ENCODE measurements around the gene TRNP1. TPM values are rescaled to one million over a fixed set of nuclear protein-coding genes. Genes with fewer than 3 reads are reported as not detected.

TRNP1 gene
- total RNA-seq, 1 donor from 2014 or later: 76.5 TPM

DNA sequence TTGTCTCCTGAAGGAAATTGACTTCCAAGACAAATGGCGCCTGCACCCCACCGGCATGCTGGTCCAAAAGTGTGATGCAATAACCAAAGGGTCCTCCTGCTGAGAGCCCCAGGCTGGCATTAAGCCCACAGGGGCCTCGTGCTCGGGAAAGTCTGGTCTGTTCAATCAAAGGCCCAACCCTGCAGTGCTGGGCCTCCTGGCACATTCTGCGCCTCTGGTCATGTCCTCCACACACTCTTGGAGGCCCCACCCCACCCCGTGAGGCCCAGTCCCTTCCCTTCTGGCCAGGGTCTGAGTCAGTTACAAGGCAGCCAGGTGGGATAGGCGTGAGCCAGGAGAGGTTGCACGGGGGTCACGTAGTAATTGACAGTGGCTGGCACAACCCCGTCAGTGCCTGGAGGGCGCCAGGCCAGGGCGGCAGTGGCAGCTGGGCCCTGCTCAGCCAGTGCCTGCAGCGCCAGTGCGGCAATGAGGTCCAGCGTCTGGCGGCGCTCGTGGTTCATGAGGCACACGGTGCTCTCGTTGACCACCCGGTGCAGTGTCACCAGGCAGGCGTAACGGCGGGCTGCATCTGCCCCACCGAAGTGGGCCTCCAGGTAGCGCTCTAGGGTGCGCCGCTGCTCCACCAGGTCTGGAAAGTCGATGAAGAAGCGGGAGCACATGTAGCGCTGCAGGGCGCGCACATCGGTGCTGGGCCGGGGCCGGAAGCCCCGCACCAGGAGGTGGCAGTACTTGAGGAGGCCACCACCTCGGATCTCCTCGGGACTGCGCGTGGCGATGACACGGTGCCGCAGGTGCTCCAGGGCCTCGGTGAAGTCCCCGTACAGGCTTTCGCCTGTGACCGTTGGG is 12.4 kb downstream of the TRNP1 start:
- Mint-ChIP-seq H3K36me3 (ENCODE audit: low read depth) (peaks cover 7% of the 10 kb centered on the region), H3K4me1 (ENCODE audit: low read depth) (peaks cover 78% of the 10 kb centered on the region), H3K4me3 (ENCODE audit: unreplicated experiment) (no peak overlapping the region), H3K27me3 (ENCODE audit: low read depth) (no peaks in the 10 kb centered on the region), H3K9me3 (ENCODE audit: low read depth) (no peaks in the 10 kb centered on the region), H3K27ac (ENCODE audit: unreplicated experiment) (peak overlapping the region; percentile 45)
- TF ChIP-seq, protein P1, sequence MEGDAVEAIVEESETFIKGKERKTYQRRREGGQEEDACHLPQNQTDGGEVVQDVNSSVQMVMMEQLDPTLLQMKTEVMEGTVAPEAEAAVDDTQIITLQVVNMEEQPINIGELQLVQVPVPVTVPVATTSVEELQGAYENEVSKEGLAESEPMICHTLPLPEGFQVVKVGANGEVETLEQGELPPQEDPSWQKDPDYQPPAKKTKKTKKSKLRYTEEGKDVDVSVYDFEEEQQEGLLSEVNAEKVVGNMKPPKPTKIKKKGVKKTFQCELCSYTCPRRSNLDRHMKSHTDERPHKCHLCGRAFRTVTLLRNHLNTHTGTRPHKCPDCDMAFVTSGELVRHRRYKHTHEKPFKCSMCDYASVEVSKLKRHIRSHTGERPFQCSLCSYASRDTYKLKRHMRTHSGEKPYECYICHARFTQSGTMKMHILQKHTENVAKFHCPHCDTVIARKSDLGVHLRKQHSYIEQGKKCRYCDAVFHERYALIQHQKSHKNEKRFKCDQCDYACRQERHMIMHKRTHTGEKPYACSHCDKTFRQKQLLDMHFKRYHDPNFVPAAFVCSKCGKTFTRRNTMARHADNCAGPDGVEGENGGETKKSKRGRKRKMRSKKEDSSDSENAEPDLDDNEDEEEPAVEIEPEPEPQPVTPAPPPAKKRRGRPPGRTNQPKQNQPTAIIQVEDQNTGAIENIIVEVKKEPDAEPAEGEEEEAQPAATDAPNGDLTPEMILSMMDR (IDR thresholded peaks at IDR 0.05): no peak
- no peak for DNase-seq (ENCODE audit: low spot score)

DNA sequence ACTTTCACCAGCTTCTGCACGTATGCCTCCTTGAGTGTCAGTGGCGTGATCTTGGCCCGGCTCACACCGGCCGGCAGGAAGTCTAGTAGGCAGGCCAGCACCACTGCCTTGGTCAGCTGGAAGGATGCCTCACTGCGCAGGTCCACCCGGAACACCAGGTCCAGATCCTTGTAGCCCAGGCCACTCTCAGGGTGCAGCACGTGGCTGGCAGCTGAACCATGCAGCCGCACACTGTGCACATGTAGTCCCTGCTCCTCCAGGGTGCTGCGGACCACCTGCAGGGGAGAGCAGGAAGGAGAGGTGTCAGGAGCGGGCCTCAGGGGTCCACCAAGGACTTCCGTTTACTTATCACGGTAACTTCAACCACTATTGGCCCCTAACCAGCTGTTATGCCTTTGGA is 13.2 kb downstream of the TRNP1 start:
- H3K4me1 Mint-ChIP-seq (ENCODE audit: low read depth): peaks cover 78% of the 10 kb centered on the region
- H3K9me3 Mint-ChIP-seq (ENCODE audit: low read depth): no peaks in the 10 kb centered on the region
- peaks cover 7% of the 10 kb centered on the region for H3K36me3 Mint-ChIP-seq (ENCODE audit: low read depth)
- H3K27me3 Mint-ChIP-seq (ENCODE audit: low read depth): no peaks in the 10 kb centered on the region
- TF ChIP-seq, protein P1 (IDR thresholded peaks at IDR 0.05): no peak
- H3K27ac Mint-ChIP-seq (ENCODE audit: unreplicated experiment): peak overlapping the region; percentile 45
- no peak for DNase-seq (ENCODE audit: low spot score)
- no peak overlapping the region for H3K4me3 Mint-ChIP-seq (ENCODE audit: unreplicated experiment)

DNA sequence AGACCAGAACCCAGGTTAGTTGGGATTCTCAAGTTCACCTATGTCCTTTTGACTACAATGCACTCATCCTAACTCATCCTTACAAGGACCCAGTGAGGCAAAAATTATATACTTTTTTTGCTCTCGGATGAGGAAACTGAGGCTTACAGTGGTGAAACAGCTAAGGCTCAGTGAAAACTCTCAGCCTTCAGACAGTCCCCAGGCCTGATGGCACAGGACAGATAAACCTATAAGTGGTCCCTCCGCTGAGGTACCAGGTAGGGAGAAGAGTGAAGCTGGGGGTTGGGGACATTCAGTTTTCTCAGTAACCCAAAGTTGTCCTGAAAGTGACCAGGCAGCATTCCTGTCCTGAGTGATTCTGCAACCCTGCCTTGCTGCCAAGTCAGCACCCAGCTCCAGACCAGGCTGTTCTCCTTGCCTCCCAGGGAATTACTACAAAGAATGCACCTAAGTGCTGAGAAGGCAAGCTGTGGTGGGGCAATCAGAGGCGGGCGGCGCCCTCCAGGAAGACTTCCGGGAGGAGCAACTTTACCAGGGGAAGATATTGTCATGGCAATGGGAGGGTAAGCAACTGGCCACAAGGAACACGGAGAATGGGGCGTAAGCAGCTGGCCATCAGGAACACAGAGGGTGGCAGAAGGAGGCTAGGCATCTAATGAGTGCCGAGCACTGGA is 14.6 kb downstream of the TRNP1 start:
- H3K27me3 Mint-ChIP-seq (ENCODE audit: low read depth): no peaks in the 10 kb centered on the region

DNA sequence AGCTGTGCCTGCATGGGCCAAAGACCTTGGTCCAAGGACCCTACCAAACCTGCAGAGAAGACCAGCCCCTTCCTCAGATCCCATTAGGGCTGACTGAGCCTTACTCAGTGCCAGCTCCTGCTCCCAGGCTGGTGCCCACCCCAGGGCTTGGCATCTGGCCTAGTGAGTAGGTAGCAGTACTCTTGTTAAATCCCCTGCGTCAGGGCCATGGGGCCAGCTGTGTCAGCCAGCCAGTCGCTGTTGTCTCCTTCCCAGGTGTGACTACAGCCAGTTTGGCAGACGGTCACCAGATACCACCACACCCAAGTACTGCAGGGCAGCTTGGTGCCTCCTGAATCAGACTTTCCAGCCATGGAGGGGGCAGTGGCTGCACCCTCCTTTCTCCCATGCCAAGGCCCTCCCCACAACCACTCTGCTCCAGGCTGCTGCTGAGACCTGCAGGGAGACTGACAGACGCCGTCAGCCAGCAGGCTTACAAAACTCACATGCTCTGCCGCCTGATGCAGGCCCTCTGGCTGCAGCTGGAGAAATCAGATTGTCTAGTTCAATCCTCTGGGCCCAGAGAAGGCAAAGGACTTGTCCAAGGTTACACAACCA is 16.2 kb downstream of the TRNP1 start:
- TF ChIP-seq, protein P1 (IDR thresholded peaks at IDR 0.05): peak; percentile 38
- H3K9me3 Mint-ChIP-seq (ENCODE audit: low read depth): no peaks in the 10 kb centered on the region
- peaks cover 7% of the 10 kb centered on the region for H3K36me3 Mint-ChIP-seq (ENCODE audit: low read depth)
- H3K4me3 Mint-ChIP-seq (ENCODE audit: unreplicated experiment): peak overlapping the region; percentile 85
- peak overlapping the region; percentile 92 for H3K27ac Mint-ChIP-seq (ENCODE audit: unreplicated experiment)
- H3K4me1 Mint-ChIP-seq (ENCODE audit: low read depth): peaks cover 65% of the 10 kb centered on the region
- H3K27me3 Mint-ChIP-seq (ENCODE audit: low read depth): no peaks in the 10 kb centered on the region
- no peak for DNase-seq (ENCODE audit: low spot score)

More for the DNA sequence above, 14.6 kb downstream of the TRNP1 start:
- no peaks in the 10 kb centered on the region for H3K9me3 Mint-ChIP-seq (ENCODE audit: low read depth)
- H3K4me1 Mint-ChIP-seq (ENCODE audit: low read depth): peaks cover 75% of the 10 kb centered on the region
- DNase-seq (ENCODE audit: low spot score): no peak
- peak overlapping the region; percentile 80 for H3K27ac Mint-ChIP-seq (ENCODE audit: unreplicated experiment)
- H3K4me3 Mint-ChIP-seq (ENCODE audit: unreplicated experiment): peak overlapping the region; percentile 26
- TF ChIP-seq, protein P1 (IDR thresholded peaks at IDR 0.05): no peak
- H3K36me3 Mint-ChIP-seq (ENCODE audit: low read depth): peaks cover 7% of the 10 kb centered on the region
